HG03025 (cell line): ENCODE data around the gene MAN1B1.
"Not testable (repeated sequence)": the region's sequence is repeated elsewhere in the genome, so short reads cannot be mapped to it uniquely, and the experiment has no call there.

Source experiments
- ATAC-seq: cut with Tn5 transposase; IDR thresholded peaks from one replicate; pipeline ENCODE4 v1.9.1; 2021; ENCODE audit warnings: mild to moderate bottlenecking, moderate library complexity; ENCODE audit not compliant: unreplicated experiment, low FRiP score

Gene MAN1B1

GRCh38 chr9:137123468-137123837, 36.7 kb downstream of the MAN1B1 start:
- no peak for ATAC-seq

GRCh38 chr9:137123952-137124462, 37.2 kb downstream of the MAN1B1 start:
- not testable (repeated sequence) for ATAC-seq

GRCh38 chr9:137126786-137127185, 40.0 kb downstream of the MAN1B1 start:
- ATAC-seq, result no peak

- ATAC-seq, result no peak
These were observed 40.7 kb downstream of the MAN1B1 start for GRCh38 chr9:137127301-137128157.

- ATAC-seq, result no peak
These were observed 41.5 kb downstream of the MAN1B1 start for GRCh38 chr9:137128158-137128861.

- ATAC-seq, result no peak
These were observed 42.2 kb downstream of the MAN1B1 start for GRCh38 chr9:137128862-137129455.

GRCh38 chr9:137129456-137130175, 42.8 kb downstream of the MAN1B1 start:
- ATAC-seq, result peak; percentile 64

- ATAC-seq, result no peak
These were observed 43.5 kb downstream of the MAN1B1 start for GRCh38 chr9:137130176-137130755.

GRCh38 chr9:137134191-137134590, 47.4 kb downstream of the MAN1B1 start:
- ATAC-seq, result no peak

GRCh38 chr9:137135154-137135553, 48.4 kb downstream of the MAN1B1 start:
- not testable (repeated sequence) for ATAC-seq

GRCh38 chr9:137136261-137136880, 49.6 kb downstream of the MAN1B1 start:
- ATAC-seq, result no peak

GRCh38 chr9:137136881-137137607, 50.3 kb downstream of the MAN1B1 start:
- no peak for ATAC-seq

- ATAC-seq, result no peak
These were observed 51.4 kb downstream of the MAN1B1 start for GRCh38 chr9:137138058-137138721.

GRCh38 chr9:137138722-137139467, 52.1 kb downstream of the MAN1B1 start, which contains the start of gene GRIN1:
Gene GRIN1, plus strand, starts transcription at chr9:137139154. Its CDS starts 333 bp downstream, at chr9:137139487.
- ATAC-seq, result no peak

- ATAC-seq, result no peak
These were observed 52.8 kb downstream of the MAN1B1 start for GRCh38 chr9:137139468-137140150.

GRCh38 chr9:137140151-137141012, 53.6 kb downstream of the MAN1B1 start:
- ATAC-seq, result no peak
